Liver (tissue), 9 donors: ENCODE data around the gene ITGB2. TPM values are rescaled to one million over a fixed set of nuclear protein-coding genes. Genes with fewer than 3 reads are reported as not detected.

Experiments used
- DNase-seq: peaks from one replicate; pipeline ENCODE4 v3.0.0-alpha.2; 2017; ENCODE audit warnings: low spot score
- H3K27ac ChIP-seq, 2 donors: one replicate each; pipeline ENCODE4 v1.7.0; 2013; ENCODE audit warnings: inconsistent platforms in 2 of 2, low read length in 2 of 2, control low read depth in 1 of 2, low read depth in 1 of 2, mild to moderate bottlenecking in 1 of 2
- H3K27me3 ChIP-seq, 4 donors: one replicate each; pipeline versions ENCODE4 v1.6.1 to v1.7.0; 2013; ENCODE audit warnings: low read length in 3 of 4, inconsistent platforms in 1 of 4, mild to moderate bottlenecking in 1 of 4, moderate library complexity in 1 of 4; ENCODE audit not compliant: control insufficient read depth in 4 of 4, insufficient read depth in 4 of 4
- H3K36me3 ChIP-seq, 4 donors: one replicate each; pipeline versions ENCODE4 v1.6.1 to v1.7.0; 2013; ENCODE audit warnings: low read length in 3 of 4, mild to moderate bottlenecking in 3 of 4, low read depth in 1 of 4, moderate library complexity in 1 of 4; ENCODE audit not compliant: control insufficient read depth in 4 of 4, insufficient read depth in 3 of 4
- H3K4me1 ChIP-seq, 4 donors: one replicate each; pipeline versions ENCODE4 v1.6.1 to v1.7.0; 2013; ENCODE audit warnings: low read length in 3 of 4, mild to moderate bottlenecking in 3 of 4, moderate library complexity in 1 of 4; ENCODE audit not compliant: control insufficient read depth in 4 of 4, insufficient read depth in 4 of 4
- H3K4me3 ChIP-seq, 3 donors: one replicate each; pipeline versions ENCODE4 v1.6.1 to v1.7.0; 2013; ENCODE audit warnings: low read length in 3 of 3, control low read depth in 1 of 3, low read depth in 1 of 3, mild to moderate bottlenecking in 1 of 3
- H3K9ac ChIP-seq, 2 donors: one replicate each; pipeline ENCODE4 v1.7.0; 2013; ENCODE audit warnings: low read length in 2 of 2, mild to moderate bottlenecking in 2 of 2, moderate library complexity in 2 of 2, control low read depth in 1 of 2, low read depth in 1 of 2
- H3K9me3 ChIP-seq, 4 donors: one replicate each; pipeline versions ENCODE4 v1.6.1 to v1.7.0; 2013; ENCODE audit warnings: low read length in 3 of 4; ENCODE audit not compliant: control insufficient read depth in 4 of 4
- EGR1 ChIP-seq, 2 donors: IDR thresholded peaks; 2 replicates each; pipeline ENCODE4 v1.6.1; 2016 to 2018; ENCODE audit warnings: antibody characterized with exemption in 2 of 2, low read depth in 2 of 2
- FOXA1 ChIP-seq: IDR thresholded peaks from 2 replicates; pipeline ENCODE4 v1.6.1; 2016; ENCODE audit warnings: antibody characterized with exemption
- GABPA ChIP-seq, 2 donors: IDR thresholded peaks in 1 of 2; conservative IDR thresholded peaks in 1 of 2; 2 replicates each; pipeline ENCODE4 v1.6.1; 2016; ENCODE audit warnings: antibody characterized with exemption in 2 of 2, mild to moderate bottlenecking in 1 of 2, moderate library complexity in 1 of 2
- HNF4A ChIP-seq, 2 donors: conservative IDR thresholded peaks; 2 replicates each; pipeline ENCODE4 v1.6.1; 2016; ENCODE audit warnings: antibody characterized with exemption in 2 of 2, mild to moderate bottlenecking in 2 of 2
- HNF4G ChIP-seq: IDR thresholded peaks from 2 replicates; pipeline ENCODE4 v1.6.1; 2016; ENCODE audit warnings: antibody characterized with exemption
- JUND ChIP-seq, 2 donors: IDR thresholded peaks; 2 replicates each; pipeline ENCODE4 v1.6.1; 2016; ENCODE audit warnings: antibody characterized with exemption in 2 of 2
- NR2F2 ChIP-seq: IDR thresholded peaks from 2 replicates; pipeline ENCODE4 v1.6.1; 2016; ENCODE audit warnings: antibody characterized with exemption
- RXRA ChIP-seq, 2 donors: IDR thresholded peaks; 2 replicates each; pipeline ENCODE4 v1.6.1; 2017 to 2018; ENCODE audit warnings: antibody characterized with exemption in 2 of 2, mild to moderate bottlenecking in 1 of 2
- WGBS: extraction: QIAGEN DNeasy Blood & Tissue Kit; methylation state at CpG from one replicate; pipeline ENCODE4 v1.1.7; 2013; 5-methylcytosine and 5-hydroxymethylcytosine counted together
- polyA plus RNA-seq, 2 donors: library from polyadenylated mRNA; stranded (reverse) in 1 of 2; unstranded in 1 of 2; fragments of 200-250 nt in 1 of 2; fragments of >200 nt in 1 of 2; fragmentation: Nextera tagmentation in 1 of 2; extraction: Ambion mirVana in 1 of 2; gene quantifications; one replicate each; pipeline versions ENCODE4 v1.2.1 to v1.2.3, GENCODE V29; 2013 to 2015
- total RNA-seq, 2 donors: library from RNA; depleted of rRNA; stranded (reverse); fragments of >200 nt; gene quantifications; one replicate each; pipeline ENCODE4 v1.2.3, GENCODE V29; 2014
- TF ChIP-seq, protein P1 (sequence below): fragments of 150-350 bp; IDR thresholded peaks from 2 replicates; pipeline ENCODE4 v1.5.1; 2017; ENCODE audit warnings: improper control_type of control experiment, low read depth, low read length; ENCODE audit not compliant: missing input control
- TF ChIP-seq, protein P2 (sequence below): IDR thresholded peaks from 2 replicates; pipeline ENCODE4 v1.6.1; 2016; ENCODE audit warnings: antibody characterized with exemption, mild to moderate bottlenecking
- TF ChIP-seq, protein P3 (sequence below): IDR thresholded peaks from 2 replicates; pipeline ENCODE4 v1.6.1; 2016; ENCODE audit warnings: antibody characterized with exemption
- TF ChIP-seq, protein P4 (sequence below): IDR thresholded peaks from 2 replicates; pipeline ENCODE4 v1.6.1; 2016; ENCODE audit warnings: antibody characterized with exemption
- donor health status: healthy.
- donor health status: healthy.
- donor health status: healthy.
- donor health status: healthy.
- donor health status: healthy.

ITGB2 gene
- total and polyA plus RNA-seq, 4 donors: 9.6 to 50.6 (median 28.7) TPM

DNA sequence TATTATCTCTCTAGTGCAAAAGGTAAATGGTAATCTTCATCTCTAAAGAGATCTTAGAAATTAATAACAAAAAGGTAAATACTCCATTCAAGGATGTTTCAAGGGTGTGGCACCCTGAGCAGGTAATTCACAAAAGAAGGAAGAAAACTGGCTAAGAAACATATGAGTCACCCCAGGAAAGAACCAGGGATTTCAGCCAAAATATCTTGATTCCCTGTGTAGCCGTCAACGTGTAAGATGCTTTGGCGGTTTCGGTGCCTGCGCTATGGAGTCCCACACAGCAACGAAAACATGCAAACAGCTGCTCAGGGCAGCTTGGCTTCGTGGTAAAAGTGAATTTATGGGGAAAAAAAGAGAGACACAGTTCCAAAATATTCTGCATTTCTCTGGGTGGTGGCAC lies 3.7 kb downstream of the ITGB2 start:
- WGBS: 83% methylated on average over 7 of the region's 7 CpGs
- no peaks in the 10 kb centered on the region for H3K27me3 ChIP-seq
- no peaks in the 10 kb centered on the region for H3K36me3 ChIP-seq
- H3K4me3 ChIP-seq: no peak overlapping the region
- H3K4me1 ChIP-seq: peaks cover 22 to 43% (median 38%) of the 10 kb centered on the region in 4 donors
- no peaks in the 10 kb centered on the region for H3K9me3 ChIP-seq
- H3K9ac ChIP-seq: no peak overlapping the region
- TF ChIP-seq JUND (IDR thresholded peaks at IDR 0.05) (peak in 1 of 2 donors; percentile 15), FOXA1 (no peak), GABPA (IDR thresholded peaks at IDR 0.05 in 1 of 2, conservative IDR thresholded peaks at IDR 0.05 in 1 of 2) (no peak), HNF4G (no peak), EGR1 (IDR thresholded peaks at IDR 0.05; ENCODE audit: low read depth in 2 of 2) (no peak), NR2F2 (no peak), HNF4A (conservative IDR thresholded peaks at IDR 0.05) (no peak)
- TF ChIP-seq, protein P1, sequence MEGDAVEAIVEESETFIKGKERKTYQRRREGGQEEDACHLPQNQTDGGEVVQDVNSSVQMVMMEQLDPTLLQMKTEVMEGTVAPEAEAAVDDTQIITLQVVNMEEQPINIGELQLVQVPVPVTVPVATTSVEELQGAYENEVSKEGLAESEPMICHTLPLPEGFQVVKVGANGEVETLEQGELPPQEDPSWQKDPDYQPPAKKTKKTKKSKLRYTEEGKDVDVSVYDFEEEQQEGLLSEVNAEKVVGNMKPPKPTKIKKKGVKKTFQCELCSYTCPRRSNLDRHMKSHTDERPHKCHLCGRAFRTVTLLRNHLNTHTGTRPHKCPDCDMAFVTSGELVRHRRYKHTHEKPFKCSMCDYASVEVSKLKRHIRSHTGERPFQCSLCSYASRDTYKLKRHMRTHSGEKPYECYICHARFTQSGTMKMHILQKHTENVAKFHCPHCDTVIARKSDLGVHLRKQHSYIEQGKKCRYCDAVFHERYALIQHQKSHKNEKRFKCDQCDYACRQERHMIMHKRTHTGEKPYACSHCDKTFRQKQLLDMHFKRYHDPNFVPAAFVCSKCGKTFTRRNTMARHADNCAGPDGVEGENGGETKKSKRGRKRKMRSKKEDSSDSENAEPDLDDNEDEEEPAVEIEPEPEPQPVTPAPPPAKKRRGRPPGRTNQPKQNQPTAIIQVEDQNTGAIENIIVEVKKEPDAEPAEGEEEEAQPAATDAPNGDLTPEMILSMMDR: no peak
- no peak overlapping the region for H3K27ac ChIP-seq
- DNase-seq: no peak

DNA sequence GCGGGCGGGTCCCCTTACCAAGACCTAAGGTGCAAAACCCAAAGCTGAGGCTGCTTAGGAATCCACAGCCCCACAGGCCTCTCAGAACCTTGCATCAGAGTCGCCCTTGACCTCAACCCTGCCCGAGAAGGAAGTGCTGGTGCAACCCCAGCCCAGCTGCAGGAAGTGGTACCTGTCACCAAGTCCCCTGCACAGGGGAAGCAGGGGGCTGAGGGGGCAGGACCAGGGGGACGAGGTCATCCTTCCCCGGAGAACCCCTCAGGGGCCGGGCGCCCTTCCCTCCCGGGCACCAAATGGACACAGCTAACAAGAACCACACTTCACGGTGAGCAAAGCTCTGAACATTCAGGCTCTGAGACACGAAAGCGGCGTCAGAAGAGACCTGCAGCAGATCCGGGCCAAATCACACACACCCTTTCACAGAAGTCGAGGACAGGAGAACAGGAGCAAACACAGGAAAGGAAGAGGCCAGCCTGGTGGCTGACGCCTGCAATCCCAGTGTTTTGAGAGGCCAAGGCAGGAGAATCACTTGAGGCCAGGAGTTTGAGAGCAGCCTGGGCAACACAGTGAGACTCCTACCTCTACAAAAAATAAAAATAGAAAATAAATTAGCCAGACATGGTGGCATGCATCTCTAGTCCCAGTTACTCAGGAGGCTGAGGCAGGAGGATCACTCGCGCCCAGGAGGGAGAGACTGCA lies 6.4 kb downstream of the ITGB2 start:
- Histone ChIP-seq H3K9me3 (no peaks in the 10 kb centered on the region), H3K36me3 (no peaks in the 10 kb centered on the region), H3K4me3 (no peak overlapping the region), H3K4me1 (peaks cover 34 to 63% (median 57%) of the 10 kb centered on the region in 4 donors), H3K9ac (no peak overlapping the region), H3K27me3 (no peaks in the 10 kb centered on the region), H3K27ac (peak overlapping the region; percentile 85 to 92)
- 55% methylated on average over 18 of the region's 18 CpGs for WGBS
- TF ChIP-seq, protein P2, sequence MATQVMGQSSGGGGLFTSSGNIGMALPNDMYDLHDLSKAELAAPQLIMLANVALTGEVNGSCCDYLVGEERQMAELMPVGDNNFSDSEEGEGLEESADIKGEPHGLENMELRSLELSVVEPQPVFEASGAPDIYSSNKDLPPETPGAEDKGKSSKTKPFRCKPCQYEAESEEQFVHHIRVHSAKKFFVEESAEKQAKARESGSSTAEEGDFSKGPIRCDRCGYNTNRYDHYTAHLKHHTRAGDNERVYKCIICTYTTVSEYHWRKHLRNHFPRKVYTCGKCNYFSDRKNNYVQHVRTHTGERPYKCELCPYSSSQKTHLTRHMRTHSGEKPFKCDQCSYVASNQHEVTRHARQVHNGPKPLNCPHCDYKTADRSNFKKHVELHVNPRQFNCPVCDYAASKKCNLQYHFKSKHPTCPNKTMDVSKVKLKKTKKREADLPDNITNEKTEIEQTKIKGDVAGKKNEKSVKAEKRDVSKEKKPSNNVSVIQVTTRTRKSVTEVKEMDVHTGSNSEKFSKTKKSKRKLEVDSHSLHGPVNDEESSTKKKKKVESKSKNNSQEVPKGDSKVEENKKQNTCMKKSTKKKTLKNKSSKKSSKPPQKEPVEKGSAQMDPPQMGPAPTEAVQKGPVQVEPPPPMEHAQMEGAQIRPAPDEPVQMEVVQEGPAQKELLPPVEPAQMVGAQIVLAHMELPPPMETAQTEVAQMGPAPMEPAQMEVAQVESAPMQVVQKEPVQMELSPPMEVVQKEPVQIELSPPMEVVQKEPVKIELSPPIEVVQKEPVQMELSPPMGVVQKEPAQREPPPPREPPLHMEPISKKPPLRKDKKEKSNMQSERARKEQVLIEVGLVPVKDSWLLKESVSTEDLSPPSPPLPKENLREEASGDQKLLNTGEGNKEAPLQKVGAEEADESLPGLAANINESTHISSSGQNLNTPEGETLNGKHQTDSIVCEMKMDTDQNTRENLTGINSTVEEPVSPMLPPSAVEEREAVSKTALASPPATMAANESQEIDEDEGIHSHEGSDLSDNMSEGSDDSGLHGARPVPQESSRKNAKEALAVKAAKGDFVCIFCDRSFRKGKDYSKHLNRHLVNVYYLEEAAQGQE: no peak
- TF ChIP-seq RXRA (IDR thresholded peaks at IDR 0.05) (peak in 1 of 2 donors; percentile 15), EGR1 (IDR thresholded peaks at IDR 0.05; ENCODE audit: low read depth in 2 of 2) (peak in 1 of 2 donors; percentile 22)
- TF ChIP-seq, protein P3, sequence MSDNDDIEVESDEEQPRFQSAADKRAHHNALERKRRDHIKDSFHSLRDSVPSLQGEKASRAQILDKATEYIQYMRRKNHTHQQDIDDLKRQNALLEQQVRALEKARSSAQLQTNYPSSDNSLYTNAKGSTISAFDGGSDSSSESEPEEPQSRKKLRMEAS: peak; percentile 39
- TF ChIP-seq, protein P4, sequence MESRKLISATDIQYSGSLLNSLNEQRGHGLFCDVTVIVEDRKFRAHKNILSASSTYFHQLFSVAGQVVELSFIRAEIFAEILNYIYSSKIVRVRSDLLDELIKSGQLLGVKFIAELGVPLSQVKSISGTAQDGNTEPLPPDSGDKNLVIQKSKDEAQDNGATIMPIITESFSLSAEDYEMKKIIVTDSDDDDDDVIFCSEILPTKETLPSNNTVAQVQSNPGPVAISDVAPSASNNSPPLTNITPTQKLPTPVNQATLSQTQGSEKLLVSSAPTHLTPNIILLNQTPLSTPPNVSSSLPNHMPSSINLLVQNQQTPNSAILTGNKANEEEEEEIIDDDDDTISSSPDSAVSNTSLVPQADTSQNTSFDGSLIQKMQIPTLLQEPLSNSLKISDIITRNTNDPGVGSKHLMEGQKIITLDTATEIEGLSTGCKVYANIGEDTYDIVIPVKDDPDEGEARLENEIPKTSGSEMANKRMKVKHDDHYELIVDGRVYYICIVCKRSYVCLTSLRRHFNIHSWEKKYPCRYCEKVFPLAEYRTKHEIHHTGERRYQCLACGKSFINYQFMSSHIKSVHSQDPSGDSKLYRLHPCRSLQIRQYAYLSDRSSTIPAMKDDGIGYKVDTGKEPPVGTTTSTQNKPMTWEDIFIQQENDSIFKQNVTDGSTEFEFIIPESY: no peak
- no peak for DNase-seq
